ENCODE measurements around the gene DUS2.

DNA sequence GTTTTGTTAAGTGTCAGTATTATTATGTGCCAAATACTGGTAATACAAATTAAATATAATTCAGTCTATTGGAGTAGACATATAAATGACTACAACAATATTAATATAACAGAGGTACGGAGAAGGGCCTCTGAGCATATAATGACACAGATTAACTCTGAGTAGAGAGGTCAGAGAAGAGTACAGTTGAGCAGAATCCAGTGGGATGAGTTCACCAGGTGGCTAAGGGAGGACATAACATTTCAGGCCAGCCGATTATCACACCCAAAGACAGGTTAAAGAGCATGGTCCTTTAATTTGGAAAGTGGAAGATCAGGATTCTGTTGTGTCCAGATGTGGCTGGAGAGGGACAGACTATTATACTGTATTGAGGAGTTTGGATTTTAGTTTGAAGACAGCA lies 73.4 kb downstream of the DUS2 start:
- no peak for TF ChIP-seq SP1 (IDR thresholded peaks at IDR 0.05)
- TF ChIP-seq, protein P1, sequence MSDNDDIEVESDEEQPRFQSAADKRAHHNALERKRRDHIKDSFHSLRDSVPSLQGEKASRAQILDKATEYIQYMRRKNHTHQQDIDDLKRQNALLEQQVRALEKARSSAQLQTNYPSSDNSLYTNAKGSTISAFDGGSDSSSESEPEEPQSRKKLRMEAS (IDR thresholded peaks at IDR 0.05): no peak
- no peak for TF ChIP-seq RXRA (IDR thresholded peaks at IDR 0.05)
- TF ChIP-seq, protein P2, sequence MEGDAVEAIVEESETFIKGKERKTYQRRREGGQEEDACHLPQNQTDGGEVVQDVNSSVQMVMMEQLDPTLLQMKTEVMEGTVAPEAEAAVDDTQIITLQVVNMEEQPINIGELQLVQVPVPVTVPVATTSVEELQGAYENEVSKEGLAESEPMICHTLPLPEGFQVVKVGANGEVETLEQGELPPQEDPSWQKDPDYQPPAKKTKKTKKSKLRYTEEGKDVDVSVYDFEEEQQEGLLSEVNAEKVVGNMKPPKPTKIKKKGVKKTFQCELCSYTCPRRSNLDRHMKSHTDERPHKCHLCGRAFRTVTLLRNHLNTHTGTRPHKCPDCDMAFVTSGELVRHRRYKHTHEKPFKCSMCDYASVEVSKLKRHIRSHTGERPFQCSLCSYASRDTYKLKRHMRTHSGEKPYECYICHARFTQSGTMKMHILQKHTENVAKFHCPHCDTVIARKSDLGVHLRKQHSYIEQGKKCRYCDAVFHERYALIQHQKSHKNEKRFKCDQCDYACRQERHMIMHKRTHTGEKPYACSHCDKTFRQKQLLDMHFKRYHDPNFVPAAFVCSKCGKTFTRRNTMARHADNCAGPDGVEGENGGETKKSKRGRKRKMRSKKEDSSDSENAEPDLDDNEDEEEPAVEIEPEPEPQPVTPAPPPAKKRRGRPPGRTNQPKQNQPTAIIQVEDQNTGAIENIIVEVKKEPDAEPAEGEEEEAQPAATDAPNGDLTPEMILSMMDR (IDR thresholded peaks at IDR 0.05; ENCODE audit: low read depth, low read length, missing input control): no peak
- no peak for TF ChIP-seq RAD21 (IDR thresholded peaks at IDR 0.05)
- TF ChIP-seq JUND (IDR thresholded peaks at IDR 0.05): no peak
- no peak for TF ChIP-seq EGR1 (IDR thresholded peaks at IDR 0.05; ENCODE audit: low read depth in 2 of 2)
- TF ChIP-seq FOXA1 (IDR thresholded peaks at IDR 0.05): no peak
- TF ChIP-seq TAF1 (conservative IDR thresholded peaks at IDR 0.05): no peak
- TF ChIP-seq, protein P3, sequence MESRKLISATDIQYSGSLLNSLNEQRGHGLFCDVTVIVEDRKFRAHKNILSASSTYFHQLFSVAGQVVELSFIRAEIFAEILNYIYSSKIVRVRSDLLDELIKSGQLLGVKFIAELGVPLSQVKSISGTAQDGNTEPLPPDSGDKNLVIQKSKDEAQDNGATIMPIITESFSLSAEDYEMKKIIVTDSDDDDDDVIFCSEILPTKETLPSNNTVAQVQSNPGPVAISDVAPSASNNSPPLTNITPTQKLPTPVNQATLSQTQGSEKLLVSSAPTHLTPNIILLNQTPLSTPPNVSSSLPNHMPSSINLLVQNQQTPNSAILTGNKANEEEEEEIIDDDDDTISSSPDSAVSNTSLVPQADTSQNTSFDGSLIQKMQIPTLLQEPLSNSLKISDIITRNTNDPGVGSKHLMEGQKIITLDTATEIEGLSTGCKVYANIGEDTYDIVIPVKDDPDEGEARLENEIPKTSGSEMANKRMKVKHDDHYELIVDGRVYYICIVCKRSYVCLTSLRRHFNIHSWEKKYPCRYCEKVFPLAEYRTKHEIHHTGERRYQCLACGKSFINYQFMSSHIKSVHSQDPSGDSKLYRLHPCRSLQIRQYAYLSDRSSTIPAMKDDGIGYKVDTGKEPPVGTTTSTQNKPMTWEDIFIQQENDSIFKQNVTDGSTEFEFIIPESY (IDR thresholded peaks at IDR 0.05): no peak
- TF ChIP-seq, protein P4, sequence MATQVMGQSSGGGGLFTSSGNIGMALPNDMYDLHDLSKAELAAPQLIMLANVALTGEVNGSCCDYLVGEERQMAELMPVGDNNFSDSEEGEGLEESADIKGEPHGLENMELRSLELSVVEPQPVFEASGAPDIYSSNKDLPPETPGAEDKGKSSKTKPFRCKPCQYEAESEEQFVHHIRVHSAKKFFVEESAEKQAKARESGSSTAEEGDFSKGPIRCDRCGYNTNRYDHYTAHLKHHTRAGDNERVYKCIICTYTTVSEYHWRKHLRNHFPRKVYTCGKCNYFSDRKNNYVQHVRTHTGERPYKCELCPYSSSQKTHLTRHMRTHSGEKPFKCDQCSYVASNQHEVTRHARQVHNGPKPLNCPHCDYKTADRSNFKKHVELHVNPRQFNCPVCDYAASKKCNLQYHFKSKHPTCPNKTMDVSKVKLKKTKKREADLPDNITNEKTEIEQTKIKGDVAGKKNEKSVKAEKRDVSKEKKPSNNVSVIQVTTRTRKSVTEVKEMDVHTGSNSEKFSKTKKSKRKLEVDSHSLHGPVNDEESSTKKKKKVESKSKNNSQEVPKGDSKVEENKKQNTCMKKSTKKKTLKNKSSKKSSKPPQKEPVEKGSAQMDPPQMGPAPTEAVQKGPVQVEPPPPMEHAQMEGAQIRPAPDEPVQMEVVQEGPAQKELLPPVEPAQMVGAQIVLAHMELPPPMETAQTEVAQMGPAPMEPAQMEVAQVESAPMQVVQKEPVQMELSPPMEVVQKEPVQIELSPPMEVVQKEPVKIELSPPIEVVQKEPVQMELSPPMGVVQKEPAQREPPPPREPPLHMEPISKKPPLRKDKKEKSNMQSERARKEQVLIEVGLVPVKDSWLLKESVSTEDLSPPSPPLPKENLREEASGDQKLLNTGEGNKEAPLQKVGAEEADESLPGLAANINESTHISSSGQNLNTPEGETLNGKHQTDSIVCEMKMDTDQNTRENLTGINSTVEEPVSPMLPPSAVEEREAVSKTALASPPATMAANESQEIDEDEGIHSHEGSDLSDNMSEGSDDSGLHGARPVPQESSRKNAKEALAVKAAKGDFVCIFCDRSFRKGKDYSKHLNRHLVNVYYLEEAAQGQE (IDR thresholded peaks at IDR 0.05): no peak
- TF ChIP-seq YY1 (IDR thresholded peaks at IDR 0.05): no peak
- no peak for TF ChIP-seq GABPA (IDR thresholded peaks at IDR 0.05 in 1 of 2, conservative IDR thresholded peaks at IDR 0.05 in 1 of 2)
